ENCODE measurements around the gene FERD3L.

Gene FERD3L

GRCh38 chr7:19097165-19098055, 47.8 kb downstream of the FERD3L start:
- no peak for DNase-seq

GRCh38 chr7:19095353-19095860, 49.8 kb downstream of the FERD3L start:
- no peak for DNase-seq
